NCI-H1694 (cell line): ENCODE measurements around the gene ABCF3.

Source experiments
- DNase-seq: peaks from one replicate; lab custom pipeline; 2025; lab: John Stamatoyannopoulos, UW

ABCF3 gene

DNA sequence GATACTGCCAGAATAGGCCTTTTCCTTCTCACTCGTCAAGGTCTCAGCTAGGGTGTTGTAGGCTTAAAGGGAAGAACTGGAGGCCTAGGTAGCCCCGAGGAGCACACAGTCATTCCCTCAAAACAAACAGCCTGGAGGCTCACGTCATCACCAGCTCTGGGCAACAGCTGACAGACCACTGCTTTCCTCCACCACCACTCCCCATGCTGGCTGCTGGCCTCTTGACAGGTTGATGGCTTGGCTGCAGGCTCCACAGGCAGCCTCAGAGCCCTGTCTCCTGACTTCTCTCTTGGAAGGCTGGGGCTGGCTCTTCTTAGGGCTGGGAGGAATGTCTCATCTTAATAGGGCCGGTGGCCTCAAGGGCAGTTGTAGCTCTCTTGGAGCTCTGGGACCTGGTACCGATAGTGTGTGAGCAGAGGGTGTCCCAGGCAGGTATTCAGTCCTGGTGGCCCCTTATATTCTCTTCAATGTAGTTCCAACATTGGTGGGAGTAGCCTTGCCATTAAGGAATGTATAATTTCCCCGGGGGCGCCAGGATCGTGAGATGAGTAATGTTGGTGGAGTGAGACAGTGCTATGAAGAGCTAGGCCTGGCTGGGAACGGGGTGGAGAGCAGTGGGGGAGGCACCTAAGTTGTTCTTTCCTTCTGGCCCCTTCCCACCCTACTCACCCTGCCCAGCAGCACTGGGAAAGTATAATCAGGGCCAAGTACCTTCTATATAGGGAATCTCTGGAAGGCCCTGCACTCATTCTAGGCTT lies 17.5 kb upstream of the ABCF3 start:
- DNase-seq = no peak

DNA sequence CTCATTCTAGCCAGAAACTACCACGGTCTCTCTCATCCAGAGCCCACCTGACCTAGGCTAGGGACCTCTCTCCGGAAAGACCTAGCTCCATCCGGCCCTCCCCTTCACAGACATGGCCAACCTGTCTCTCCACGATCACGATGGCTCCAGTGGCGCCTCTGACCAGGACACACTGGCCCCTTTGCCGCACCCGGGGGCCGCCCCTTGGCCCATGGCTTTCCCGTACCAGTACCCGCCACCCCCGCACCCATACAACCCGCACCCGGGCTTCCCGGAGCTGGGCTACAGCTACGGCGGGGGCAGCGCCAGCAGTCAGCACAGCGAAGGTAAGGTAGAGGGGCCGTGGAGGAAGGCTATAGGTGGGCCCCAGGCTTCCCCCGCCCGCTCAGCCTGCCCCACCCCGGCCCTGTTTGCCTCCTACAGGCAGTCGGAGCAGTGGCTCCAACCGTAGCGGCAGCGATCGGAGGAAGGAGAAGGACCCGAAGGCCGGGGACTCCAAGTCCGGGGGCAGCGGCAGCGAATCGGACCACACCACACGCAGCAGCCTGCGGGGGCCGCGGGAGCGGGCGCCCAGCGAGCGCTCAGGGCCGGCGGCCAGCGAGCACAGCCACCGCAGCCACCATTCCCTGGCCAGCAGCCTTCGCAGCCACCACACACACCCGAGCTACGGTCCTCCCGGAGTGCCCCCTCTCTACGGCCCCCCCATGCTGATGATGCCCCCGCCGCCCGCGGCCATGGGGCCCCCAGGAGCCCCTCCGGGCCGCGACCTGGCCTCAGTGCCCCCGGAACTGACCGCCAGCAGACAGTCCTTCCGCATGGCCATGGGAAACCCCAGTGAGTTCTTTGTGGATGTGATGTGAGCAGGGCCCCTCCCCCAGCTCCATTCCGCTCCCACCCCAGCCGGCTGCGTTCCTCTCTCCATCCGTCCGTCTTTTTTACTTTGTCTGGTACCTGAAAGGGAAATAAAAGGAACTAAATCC lies 15.8 kb upstream of the ABCF3 start:
- no peak for DNase-seq

- DNase-seq = no peak
Observed at GRCh38 chr3:184171562-184171961, 14.4 kb upstream of the ABCF3 start.

GRCh38 chr3:184172681-184173373 lies 13.2 kb upstream of the ABCF3 start:
- DNase-seq = no peak

GRCh38 chr3:184173374-184173722 lies 12.7 kb upstream of the ABCF3 start:
- no peak for DNase-seq

- no peak for DNase-seq
Observed at GRCh38 chr3:184174284-184174645, 11.7 kb upstream of the ABCF3 start.

DNA sequence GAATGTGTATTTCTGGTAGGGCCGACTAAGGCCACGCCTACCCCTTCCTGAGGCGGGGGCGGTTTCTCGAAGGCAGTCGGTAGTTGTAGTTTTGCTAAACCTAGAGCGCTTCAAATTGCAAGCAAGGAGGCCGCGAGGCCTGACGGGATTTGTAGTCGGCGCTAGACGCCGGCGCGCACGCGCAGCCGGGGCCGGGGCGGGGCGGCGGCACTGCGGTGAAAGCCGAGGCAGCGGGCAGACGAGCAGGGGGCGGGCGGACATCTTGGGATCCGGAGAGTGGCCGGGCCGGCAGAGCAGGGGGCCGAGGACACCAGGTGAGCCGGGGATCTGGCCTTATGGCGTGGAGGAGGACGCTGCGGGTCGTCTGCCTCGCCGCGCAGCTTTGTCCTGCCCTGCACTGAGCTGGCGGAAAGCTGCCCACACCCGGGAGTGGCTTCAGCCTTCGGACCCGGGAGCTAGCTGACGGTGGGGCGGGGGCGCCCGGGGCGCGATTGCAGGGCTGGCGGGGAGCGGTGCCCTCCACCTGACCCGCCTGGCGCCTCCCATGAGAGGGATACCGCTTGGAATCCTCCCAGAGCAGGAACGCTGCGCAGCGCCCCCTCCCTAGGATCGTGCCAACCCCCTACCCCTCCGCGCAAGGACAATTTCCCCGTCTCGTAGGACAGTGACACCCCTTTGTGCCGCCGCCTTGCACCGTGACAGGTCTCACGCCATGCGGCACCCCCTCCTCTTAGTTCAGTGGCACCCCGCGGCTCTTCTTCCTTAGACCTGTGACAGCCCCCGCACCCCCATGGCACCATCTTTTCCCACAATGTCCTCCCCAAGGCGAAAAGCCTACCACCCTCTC lies 11.1 kb upstream of the ABCF3 start, which contains the start of gene AP2M1:
TSS of gene AP2M1 (plus strand) at position 210 of the 847 bp plus-strand sequence. CDS start 2,139 bp downstream, outside the sequence.
- peak; percentile 99 for DNase-seq

GRCh38 chr3:184175506-184175905 lies 10.5 kb upstream of the ABCF3 start:
- DNase-seq = no peak

DNA sequence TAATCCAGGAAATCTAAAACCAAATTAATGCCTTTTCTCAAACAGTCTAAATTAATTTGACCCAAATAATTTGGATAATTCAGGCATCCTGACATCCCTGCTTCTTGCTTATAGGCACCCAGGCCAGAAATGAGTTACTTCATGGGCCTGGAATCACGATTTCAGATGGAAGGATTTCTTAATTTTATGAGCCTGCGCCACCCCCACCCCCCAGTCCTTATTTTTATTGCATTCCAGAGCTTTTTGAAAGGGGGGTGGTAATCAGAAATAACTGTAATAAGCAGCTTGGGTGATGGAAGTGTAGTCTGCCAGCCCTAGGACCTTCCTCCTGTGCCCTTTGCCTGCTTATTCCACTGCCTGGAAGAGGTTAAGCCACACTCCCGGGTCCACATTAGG lies 10.0 kb upstream of the ABCF3 start:
- no peak for DNase-seq

- no peak for DNase-seq
Observed at GRCh38 chr3:184176377-184177330, 9.3 kb upstream of the ABCF3 start.

GRCh38 chr3:184177331-184177731 lies 8.7 kb upstream of the ABCF3 start:
- DNase-seq = no peak

GRCh38 chr3:184177767-184178306 lies 8.2 kb upstream of the ABCF3 start:
- DNase-seq = no peak

DNA sequence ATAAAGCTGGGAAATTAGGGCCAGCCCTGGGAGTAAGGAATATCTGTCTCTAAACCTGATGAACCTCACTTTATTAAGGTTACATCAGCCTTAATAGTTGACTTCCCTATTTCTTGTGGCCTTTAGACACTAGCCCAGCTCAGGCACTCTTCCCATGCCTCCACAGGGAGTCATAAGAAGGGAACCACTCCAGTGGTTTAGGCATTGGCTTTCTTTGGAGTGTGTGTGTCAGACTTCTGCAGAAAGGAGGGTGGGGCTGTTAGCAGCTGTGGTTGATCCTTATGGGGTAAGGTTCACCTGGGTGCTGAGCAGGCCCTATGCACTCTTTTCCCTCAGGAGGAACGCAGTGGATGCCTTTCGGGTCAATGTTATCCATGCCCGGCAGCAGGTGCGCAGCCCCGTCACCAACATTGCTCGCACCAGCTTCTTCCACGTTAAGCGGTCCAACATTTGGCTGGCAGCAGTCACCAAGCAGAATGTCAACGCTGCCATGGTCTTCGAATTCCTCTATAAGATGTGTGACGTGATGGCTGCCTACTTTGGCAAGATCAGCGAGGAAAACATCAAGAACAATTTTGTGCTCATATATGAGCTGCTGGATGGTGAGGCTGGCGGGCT lies 7.4 kb upstream of the ABCF3 start:
- no peak for DNase-seq

- no peak for DNase-seq
Observed at GRCh38 chr3:184180165-184180564, 5.8 kb upstream of the ABCF3 start.

GRCh38 chr3:184181596-184181995 lies 4.4 kb upstream of the ABCF3 start:
- no peak for DNase-seq

DNA sequence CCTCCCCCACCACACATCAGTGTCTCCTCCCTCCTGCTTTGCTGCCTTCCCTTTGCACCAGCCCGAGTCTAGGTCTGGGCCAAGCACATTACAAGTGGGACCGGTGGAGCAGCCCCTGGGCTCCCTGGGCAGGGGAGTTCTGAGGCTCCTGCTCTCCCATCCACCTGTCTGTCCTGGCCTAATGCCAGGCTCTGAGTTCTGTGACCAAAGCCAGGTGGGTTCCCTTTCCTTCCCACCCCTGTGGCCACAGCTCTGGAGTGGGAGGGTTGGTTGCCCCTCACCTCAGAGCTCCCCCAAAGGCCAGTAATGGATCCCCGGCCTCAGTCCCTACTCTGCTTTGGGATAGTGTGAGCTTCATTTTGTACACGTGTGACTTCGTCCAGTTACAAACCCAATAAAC lies 2.3 kb upstream of the ABCF3 start:
- no peak for DNase-seq

- no peak for DNase-seq
Observed at GRCh38 chr3:184184546-184185230, 1.3 kb upstream of the ABCF3 start.

DNA sequence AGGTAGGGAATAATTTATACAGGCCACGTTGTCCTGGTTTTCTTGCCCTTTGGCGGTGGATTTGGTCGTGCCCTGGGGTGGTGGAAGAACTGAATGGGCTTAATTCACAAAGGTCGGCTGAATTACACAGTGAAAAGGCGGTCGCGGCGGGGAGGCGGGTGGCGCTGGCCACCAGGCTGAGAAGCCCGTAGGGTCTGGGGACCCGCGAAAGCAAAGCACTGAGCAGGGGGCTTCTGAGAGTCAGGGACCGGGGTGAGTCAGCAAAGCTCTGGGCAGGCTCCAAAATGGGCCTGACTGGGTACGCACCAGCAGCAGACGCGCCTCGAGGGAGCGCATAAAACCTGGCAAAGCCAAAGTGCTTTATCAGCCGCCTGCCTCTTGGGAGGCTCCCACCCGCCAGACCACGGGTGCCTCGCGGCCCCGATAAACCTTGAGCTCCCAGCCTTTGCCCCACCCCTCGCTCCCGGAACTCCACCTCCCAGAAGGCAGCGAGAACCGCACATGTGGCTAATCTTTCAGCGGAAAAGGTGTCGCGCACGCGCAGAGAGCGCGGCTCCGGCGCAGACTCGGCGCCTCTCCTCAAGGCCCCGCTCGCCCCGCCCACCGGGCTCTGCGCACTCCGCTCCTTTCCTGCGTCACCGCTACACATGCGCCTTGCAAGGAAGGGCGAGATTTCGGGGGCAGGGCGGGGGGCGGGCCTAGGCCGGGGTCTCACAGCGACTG lies 377 bp upstream of the ABCF3 start:
- DNase-seq = peak; percentile 97

DNA sequence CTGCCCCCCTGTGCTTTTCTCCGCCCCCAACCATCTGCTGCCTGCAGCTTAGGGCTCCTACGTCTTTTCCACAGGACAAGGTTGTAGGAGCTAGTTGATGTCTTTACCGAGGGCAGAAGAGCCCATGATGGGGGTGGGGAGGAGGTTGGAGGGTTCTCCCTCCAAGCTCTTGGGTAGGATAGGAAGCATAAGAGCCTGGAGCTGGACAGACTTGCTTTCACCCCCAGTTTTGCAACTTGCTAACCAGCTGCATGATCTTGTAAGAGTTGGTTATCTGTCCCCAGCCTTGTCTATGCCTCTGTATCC lies 856 bp downstream of the ABCF3 start:
- DNase-seq = no peak
